ENCODE data around the gene CLCN7. TPM values are rescaled to one million over a fixed set of nuclear protein-coding genes. Genes with fewer than 3 reads are reported as not detected.
A peak's percentile ranks its signal among the peaks of the same experiment; 100 is the strongest.

Gene CLCN7
- total RNA-seq, 1 experiment from 2014 or later, result 48.2 TPM

DNA sequence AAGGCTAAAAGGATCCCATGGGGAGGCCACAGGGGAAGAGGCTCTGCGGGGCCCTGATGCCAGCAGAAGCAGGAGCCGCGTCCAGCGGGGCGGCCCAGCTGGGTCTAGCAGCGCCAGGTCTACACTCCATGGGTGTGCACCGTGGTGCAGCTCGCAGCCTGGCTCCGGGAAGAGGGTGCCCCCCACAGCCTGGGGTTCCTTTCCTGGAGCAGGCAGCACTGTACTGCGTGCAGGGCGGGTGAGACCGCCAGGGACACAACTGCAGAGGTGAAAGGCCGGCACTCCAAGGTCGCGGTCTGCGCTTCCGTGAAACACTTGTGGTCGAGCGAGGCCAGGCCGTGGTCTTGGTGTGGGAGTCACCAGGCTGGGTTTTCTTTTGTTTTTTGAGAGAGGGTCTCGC, 24.0 kb downstream of the CLCN7 start:
- ATAC-seq (no peak), DNase-seq (no peak)
- no peaks in the 10 kb centered on the region for H3K9me3 ChIP-seq (ENCODE audit: low read length)
- POLR2A ChIA-PET (ENCODE audit: unreplicated experiment), result no interaction called here
- intact Hi-C loops (cut with micrococcal nuclease), result no loop called here
- H3K79me2 ChIP-seq (ENCODE audit: low read length), result no peaks in the 10 kb centered on the region
- H3F3A ChIP-seq (ENCODE audit: low read length, unreplicated experiment), result no peaks in the 10 kb centered on the region
- no peak overlapping the region for H3K9ac ChIP-seq (ENCODE audit: low read length)
- TF ChIP-seq EZH2phosphoT487 (IDR thresholded peaks at IDR 0.05; ENCODE audit: borderline replicate concordance, low read length) (no peak), EZH2 (IDR thresholded peaks at IDR 0.05; ENCODE audit: low read length, unreplicated experiment) (no peak)
- TF ChIP-seq, protein P1, sequence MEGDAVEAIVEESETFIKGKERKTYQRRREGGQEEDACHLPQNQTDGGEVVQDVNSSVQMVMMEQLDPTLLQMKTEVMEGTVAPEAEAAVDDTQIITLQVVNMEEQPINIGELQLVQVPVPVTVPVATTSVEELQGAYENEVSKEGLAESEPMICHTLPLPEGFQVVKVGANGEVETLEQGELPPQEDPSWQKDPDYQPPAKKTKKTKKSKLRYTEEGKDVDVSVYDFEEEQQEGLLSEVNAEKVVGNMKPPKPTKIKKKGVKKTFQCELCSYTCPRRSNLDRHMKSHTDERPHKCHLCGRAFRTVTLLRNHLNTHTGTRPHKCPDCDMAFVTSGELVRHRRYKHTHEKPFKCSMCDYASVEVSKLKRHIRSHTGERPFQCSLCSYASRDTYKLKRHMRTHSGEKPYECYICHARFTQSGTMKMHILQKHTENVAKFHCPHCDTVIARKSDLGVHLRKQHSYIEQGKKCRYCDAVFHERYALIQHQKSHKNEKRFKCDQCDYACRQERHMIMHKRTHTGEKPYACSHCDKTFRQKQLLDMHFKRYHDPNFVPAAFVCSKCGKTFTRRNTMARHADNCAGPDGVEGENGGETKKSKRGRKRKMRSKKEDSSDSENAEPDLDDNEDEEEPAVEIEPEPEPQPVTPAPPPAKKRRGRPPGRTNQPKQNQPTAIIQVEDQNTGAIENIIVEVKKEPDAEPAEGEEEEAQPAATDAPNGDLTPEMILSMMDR (conservative IDR thresholded peaks at IDR 0.05; ENCODE audit: low read depth, low read length), result no peak
- H2AFZ ChIP-seq (ENCODE audit: low read length), result no peak overlapping the region
- H3K4me2 ChIP-seq (ENCODE audit: low read length), result no peak overlapping the region
- H4K20me1 ChIP-seq (ENCODE audit: low read length), result no peaks in the 10 kb centered on the region
- no peaks in the 10 kb centered on the region for H3K4me1 ChIP-seq (ENCODE audit: insufficient read depth, low read length)
- H3K36me3 ChIP-seq (ENCODE audit: low read depth, low read length), result no peaks in the 10 kb centered on the region
- H3K27ac ChIP-seq (ENCODE audit: low read length), result no peak overlapping the region
- BruUV-seq (replicated peaks), result no TSS peak
- H3K27me3 ChIP-seq (ENCODE audit: low read length), result no peaks in the 10 kb centered on the region
- no peaks in the 10 kb centered on the region for H3K9me2 ChIP-seq (replicated peaks; ENCODE audit: low read length)
- CTCF ChIA-PET, result no interaction called here
- no peak overlapping the region for H3K4me3 ChIP-seq (ENCODE audit: low read length)

DNA sequence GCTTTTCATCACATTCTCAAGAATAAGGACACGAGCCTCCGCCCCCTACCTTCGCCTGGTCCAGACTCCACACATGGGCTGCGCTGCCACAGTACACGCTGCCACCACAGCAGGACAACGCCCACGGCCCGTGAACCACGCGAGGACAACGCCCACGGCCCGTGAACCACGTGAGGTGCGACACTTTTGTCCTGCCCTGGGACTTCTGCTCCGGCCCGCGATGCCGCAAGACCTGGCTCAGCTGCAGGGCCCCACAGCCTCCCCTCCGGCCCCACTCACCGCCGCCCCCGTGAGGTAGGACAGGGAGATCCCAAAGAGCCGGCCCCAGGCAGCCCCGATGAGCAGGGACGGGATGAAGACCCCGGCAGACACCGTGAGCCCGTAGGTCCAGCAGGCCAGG, 24.6 kb downstream of the CLCN7 start:
- no TSS peak for BruUV-seq (replicated peaks)
- no peaks in the 10 kb centered on the region for H3K4me1 ChIP-seq (ENCODE audit: insufficient read depth, low read length)
- H3K27me3 ChIP-seq (ENCODE audit: low read length), result no peaks in the 10 kb centered on the region
- intact Hi-C loops (cut with micrococcal nuclease), result no loop called here
- no peak overlapping the region for H3K4me2 ChIP-seq (ENCODE audit: low read length)
- no peak overlapping the region for H2AFZ ChIP-seq (ENCODE audit: low read length)
- H3F3A ChIP-seq (ENCODE audit: low read length, unreplicated experiment), result no peaks in the 10 kb centered on the region
- no peaks in the 10 kb centered on the region for H4K20me1 ChIP-seq (ENCODE audit: low read length)
- H3K79me2 ChIP-seq (ENCODE audit: low read length), result no peaks in the 10 kb centered on the region
- no peak overlapping the region for H3K4me3 ChIP-seq (ENCODE audit: low read length)
- H3K27ac ChIP-seq (ENCODE audit: low read length), result no peak overlapping the region
- H3K9me2 ChIP-seq (replicated peaks; ENCODE audit: low read length), result no peaks in the 10 kb centered on the region
- ChIA-PET CTCF (no interaction called here), POLR2A (ENCODE audit: unreplicated experiment) (no interaction called here)
- no peak overlapping the region for H3K9ac ChIP-seq (ENCODE audit: low read length)
- H3K36me3 ChIP-seq (ENCODE audit: low read depth, low read length), result no peaks in the 10 kb centered on the region
- TF ChIP-seq EZH2phosphoT487 (IDR thresholded peaks at IDR 0.05; ENCODE audit: borderline replicate concordance, low read length), result no peak
- TF ChIP-seq, protein P1 (conservative IDR thresholded peaks at IDR 0.05; ENCODE audit: low read depth, low read length), result 0 out of 2 replicates have a peak, but pooled peaks have one; percentile 27
- H3K9me3 ChIP-seq (ENCODE audit: low read length), result no peaks in the 10 kb centered on the region
- ATAC-seq (no peak), DNase-seq (no peak)

DNA sequence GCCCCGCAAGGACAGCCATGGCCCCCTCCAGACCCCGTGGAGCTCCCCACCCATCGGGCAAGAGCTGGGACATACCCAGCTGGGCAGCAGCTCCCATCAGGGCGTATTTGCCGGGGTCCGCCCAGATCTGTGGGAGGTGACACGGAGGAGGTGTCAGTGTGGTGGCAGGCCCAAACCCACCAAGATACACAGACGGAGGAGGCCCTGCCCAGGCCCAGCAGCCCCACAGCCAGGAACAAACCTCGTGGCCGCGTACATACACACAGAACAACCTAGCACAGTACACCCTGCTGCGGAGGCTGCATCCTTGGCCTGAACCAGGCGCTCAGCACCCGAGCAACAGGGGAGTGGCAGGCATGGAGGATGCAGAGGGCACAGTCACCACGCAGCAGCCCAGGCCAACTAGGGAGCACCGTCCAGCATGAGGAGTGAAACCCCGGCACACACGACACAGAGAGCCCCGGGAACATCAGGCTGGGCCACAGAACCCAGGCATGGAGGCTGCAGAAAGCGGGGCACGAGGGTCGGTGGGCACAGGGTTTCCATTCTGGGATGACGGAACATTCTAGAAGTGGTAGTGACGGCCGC, 25.5 kb downstream of the CLCN7 start:
- H3K4me3 ChIP-seq (ENCODE audit: low read length), result no peak overlapping the region
- no peak for TF ChIP-seq EZH2phosphoT487 (IDR thresholded peaks at IDR 0.05; ENCODE audit: borderline replicate concordance, low read length)
- H3K27ac ChIP-seq (ENCODE audit: low read length), result no peak overlapping the region
- DNase-seq (no peak), ATAC-seq (no peak)
- BruUV-seq (replicated peaks), result no TSS peak
- H3F3A ChIP-seq (ENCODE audit: low read length, unreplicated experiment), result no peaks in the 10 kb centered on the region
- no peaks in the 10 kb centered on the region for H3K9me3 ChIP-seq (ENCODE audit: low read length)
- ChIA-PET CTCF (no interaction called here), POLR2A (ENCODE audit: unreplicated experiment) (no interaction called here)
- no peaks in the 10 kb centered on the region for H3K79me2 ChIP-seq (ENCODE audit: low read length)
- no peaks in the 10 kb centered on the region for H3K36me3 ChIP-seq (ENCODE audit: low read depth, low read length)
- H3K4me1 ChIP-seq (ENCODE audit: insufficient read depth, low read length), result no peaks in the 10 kb centered on the region
- no peak overlapping the region for H2AFZ ChIP-seq (ENCODE audit: low read length)
- no peak overlapping the region for H3K4me2 ChIP-seq (ENCODE audit: low read length)
- H4K20me1 ChIP-seq (ENCODE audit: low read length), result no peaks in the 10 kb centered on the region
- H3K9ac ChIP-seq (ENCODE audit: low read length), result no peak overlapping the region
- intact Hi-C loops (cut with micrococcal nuclease), result no loop called here
- no peaks in the 10 kb centered on the region for H3K27me3 ChIP-seq (ENCODE audit: low read length)
- no peaks in the 10 kb centered on the region for H3K9me2 ChIP-seq (replicated peaks; ENCODE audit: low read length)

All from PC-3 (cell line).